Measurements from ENCODE around the gene NMNAT2. TPM values are rescaled to one million over a fixed set of nuclear protein-coding genes. Genes with fewer than 3 reads are reported as not detected.

Gene NMNAT2
- total RNA-seq, 1 experiment from 2014 or later, result 8.8 TPM

DNA sequence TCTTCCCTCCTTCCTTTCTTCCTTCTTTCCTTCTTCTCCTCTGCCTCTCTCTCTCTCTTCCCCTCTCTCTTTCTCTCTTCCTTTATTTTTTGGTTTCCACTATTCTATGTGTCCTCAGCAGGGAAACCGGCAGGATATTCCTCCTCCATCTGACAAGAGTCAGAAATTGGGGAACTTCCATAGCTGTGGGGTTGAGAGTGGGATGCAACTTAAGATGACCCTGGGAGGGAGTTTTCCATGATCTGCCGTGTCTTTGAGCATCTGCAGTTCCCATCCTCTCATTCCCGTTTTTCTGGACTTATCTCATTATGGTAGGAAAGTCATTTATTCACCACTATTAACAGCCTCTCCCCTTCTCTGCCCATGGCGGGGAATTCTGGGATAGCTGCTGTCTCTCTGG, 98.6 kb downstream of the NMNAT2 start (continued):
- TF ChIP-seq ZMAT4 (CRISPR knock-in tag; IDR thresholded peaks at IDR 0.05) (no peak), ELF4 (CRISPR knock-in tag; IDR thresholded peaks at IDR 0.05; ENCODE audit: low read depth) (no peak), AR (CRISPR knock-in tag; IDR thresholded peaks at IDR 0.05) (no peak), SMAD3 (CRISPR knock-in tag; IDR thresholded peaks at IDR 0.05; ENCODE audit: borderline replicate concordance) (no peak)

DNA sequence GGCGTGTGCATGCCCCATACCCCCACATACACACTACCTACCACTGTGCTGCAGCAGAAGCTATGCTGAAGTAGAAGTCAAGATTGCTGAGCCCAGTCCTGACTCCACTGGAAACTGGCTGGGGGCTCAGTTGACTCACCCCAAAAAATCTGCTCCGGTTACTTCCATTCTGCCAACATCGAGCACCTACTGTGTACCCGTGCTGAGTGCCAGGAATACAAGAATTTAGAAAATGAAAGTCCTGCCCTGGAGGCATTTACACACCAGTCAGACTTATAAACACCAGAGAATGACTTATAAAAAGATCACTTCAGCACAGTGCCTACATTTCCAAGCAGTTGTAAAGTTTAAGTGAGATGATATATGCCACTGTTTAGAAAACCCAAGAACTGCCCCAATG, 99.1 kb downstream of the NMNAT2 start:
- no peak overlapping the region for H3K27ac Mint-ChIP-seq

More for the DNA sequence above, 99.1 kb downstream of the NMNAT2 start:
- DNase-seq (ENCODE audit: low spot score), result no peak
- ATAC-seq, result no peak
- ChIA-PET POLR2A (interaction anchor here (1.0 kb wide), 1 partner anchor 13 kb away, joined by 3 read pairs; no protein-coding TSS in a partner anchor), CTCF (interaction anchor here (1.2 to 5.0 kb wide), 7 partner anchors 11 to 91 kb away, joined by 3 to 27 read pairs (median 5); no protein-coding TSS in a partner anchor)
- H3K4me1 Mint-ChIP-seq, result peaks cover 61% of the 10 kb centered on the region
- H3K4me3 Mint-ChIP-seq, result no peak overlapping the region
- 0 out of 2 replicates have a peak, but pooled peaks cover 4% of the 10 kb centered on the region for H3K9me3 Mint-ChIP-seq
- TF ChIP-seq ZNF416 (CRISPR knock-in tag; IDR thresholded peaks at IDR 0.05), result no peak
- TF ChIP-seq, protein P1, sequence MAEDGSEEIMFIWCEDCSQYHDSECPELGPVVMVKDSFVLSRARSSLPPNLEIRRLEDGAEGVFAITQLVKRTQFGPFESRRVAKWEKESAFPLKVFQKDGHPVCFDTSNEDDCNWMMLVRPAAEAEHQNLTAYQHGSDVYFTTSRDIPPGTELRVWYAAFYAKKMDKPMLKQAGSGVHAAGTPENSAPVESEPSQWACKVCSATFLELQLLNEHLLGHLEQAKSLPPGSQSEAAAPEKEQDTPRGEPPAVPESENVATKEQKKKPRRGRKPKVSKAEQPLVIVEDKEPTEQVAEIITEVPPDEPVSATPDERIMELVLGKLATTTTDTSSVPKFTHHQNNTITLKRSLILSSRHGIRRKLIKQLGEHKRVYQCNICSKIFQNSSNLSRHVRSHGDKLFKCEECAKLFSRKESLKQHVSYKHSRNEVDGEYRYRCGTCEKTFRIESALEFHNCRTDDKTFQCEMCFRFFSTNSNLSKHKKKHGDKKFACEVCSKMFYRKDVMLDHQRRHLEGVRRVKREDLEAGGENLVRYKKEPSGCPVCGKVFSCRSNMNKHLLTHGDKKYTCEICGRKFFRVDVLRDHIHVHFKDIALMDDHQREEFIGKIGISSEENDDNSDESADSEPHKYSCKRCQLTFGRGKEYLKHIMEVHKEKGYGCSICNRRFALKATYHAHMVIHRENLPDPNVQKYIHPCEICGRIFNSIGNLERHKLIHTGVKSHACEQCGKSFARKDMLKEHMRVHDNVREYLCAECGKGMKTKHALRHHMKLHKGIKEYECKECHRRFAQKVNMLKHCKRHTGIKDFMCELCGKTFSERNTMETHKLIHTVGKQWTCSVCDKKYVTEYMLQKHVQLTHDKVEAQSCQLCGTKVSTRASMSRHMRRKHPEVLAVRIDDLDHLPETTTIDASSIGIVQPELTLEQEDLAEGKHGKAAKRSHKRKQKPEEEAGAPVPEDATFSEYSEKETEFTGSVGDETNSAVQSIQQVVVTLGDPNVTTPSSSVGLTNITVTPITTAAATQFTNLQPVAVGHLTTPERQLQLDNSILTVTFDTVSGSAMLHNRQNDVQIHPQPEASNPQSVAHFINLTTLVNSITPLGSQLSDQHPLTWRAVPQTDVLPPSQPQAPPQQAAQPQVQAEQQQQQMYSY (CRISPR knock-in tag; IDR thresholded peaks at IDR 0.05), result no peak
- TF ChIP-seq HMGXB4 (CRISPR knock-in tag; IDR thresholded peaks at IDR 0.05), result no peak
- TF ChIP-seq NR2C2 (CRISPR knock-in tag; IDR thresholded peaks at IDR 0.05), result no peak
- TF ChIP-seq ATF1 (CRISPR knock-in tag; IDR thresholded peaks at IDR 0.05), result no peak
- no peak for TF ChIP-seq GABPB1 (CRISPR knock-in tag; IDR thresholded peaks at IDR 0.05)
- no peak for TF ChIP-seq EMX1 (CRISPR knock-in tag; IDR thresholded peaks at IDR 0.05)
- TF ChIP-seq ATF3 (CRISPR knock-in tag; conservative IDR thresholded peaks at IDR 0.05), result no peak
- no peak for TF ChIP-seq RELA (CRISPR knock-in tag; IDR thresholded peaks at IDR 0.05; ENCODE audit: borderline replicate concordance)
- TF ChIP-seq NR1H2 (CRISPR knock-in tag; IDR thresholded peaks at IDR 0.05), result no peak
- TF ChIP-seq, protein P2, sequence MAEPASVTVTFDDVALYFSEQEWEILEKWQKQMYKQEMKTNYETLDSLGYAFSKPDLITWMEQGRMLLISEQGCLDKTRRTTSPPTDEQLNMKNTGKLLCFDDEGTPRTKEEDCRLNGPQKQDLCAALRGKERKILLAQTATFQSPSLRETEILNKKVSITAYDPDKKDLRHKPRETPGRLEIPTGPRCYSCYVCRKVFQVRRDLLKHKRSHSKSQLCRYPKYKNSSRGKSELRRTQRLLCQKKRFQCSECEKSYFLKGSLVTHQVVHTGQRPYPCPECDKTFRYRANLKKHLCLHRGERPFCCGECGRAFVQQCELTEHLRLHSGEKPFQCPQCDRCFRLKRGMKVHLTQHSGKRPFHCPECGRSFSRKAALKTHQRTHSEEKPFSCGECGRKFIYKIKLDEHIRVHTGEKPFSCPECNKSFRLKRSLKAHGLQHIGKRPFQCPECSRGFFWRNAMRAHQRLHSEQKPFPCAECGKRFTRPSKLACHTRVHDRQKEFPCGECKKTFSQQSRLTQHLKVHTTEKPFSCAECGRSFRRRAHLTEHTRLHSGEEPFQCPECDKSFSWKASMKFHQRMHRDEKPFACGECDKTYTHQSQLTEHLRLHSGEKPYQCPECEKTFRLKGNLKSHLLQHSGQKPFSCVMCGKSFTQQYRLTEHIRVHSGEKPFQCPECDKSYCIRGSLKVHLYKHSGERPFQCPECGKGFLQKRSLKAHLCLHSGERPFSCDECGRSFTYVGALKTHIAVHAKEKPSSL (CRISPR knock-in tag; conservative IDR thresholded peaks at IDR 0.05), result no peak
- no peak for TF ChIP-seq ERG (CRISPR knock-in tag; IDR thresholded peaks at IDR 0.05)
- no peak for TF ChIP-seq ESRRA (CRISPR knock-in tag; IDR thresholded peaks at IDR 0.05; ENCODE audit: borderline replicate concordance)
- TF ChIP-seq RORB (CRISPR knock-in tag; IDR thresholded peaks at IDR 0.05), result no peak
- TF ChIP-seq PRRX2 (CRISPR knock-in tag; IDR thresholded peaks at IDR 0.05), result no peak
- TF ChIP-seq NFATC4 (CRISPR knock-in tag; IDR thresholded peaks at IDR 0.05), result no peak
- TF ChIP-seq ZNF232 (CRISPR knock-in tag; IDR thresholded peaks at IDR 0.05), result no peak
- H3K36me3 Mint-ChIP-seq, result peaks cover 2% of the 10 kb centered on the region; the same call in 1 of the 2 replicates
- peaks cover 3% of the 10 kb centered on the region for H3K27me3 Mint-ChIP-seq (ENCODE audit: low read depth)
